Activated T-helper 17 cell treated with anti-CD3 and anti-CD28 coated beads, Interleukin-2, amount 50 U/mL, for 72 hours (primary cell): Measurements from ENCODE around the gene CD38. TPM values are rescaled to one million over a fixed set of nuclear protein-coding genes. Genes with fewer than 3 reads are reported as not detected.
A peak's percentile ranks its signal among the peaks of the same experiment; 100 is the strongest.
"Not testable (repeated sequence)": the region's sequence is repeated elsewhere in the genome, so short reads cannot be mapped to it uniquely, and the experiment has no call there.

ENCODE experiments used
- ATAC-seq: fragments of 150-1000 bp; cut with Tn5 transposase; replicated peaks from 2 replicates; pipeline ENCODE4 v1.10.0; 2021; ENCODE audit warnings: mild to moderate bottlenecking, moderate library complexity
- H3K27ac Mint-ChIP-seq: one replicate; pipeline ENCODE4 v1.8.0; 2022; ENCODE audit warnings: mixed read lengths
- H3K27me3 Mint-ChIP-seq: one replicate; pipeline ENCODE4 v1.8.0; 2022; ENCODE audit warnings: mixed read lengths
- H3K36me3 Mint-ChIP-seq: one replicate; pipeline ENCODE4 v1.8.0; 2022; ENCODE audit warnings: low read depth, mild to moderate bottlenecking, mixed read lengths
- H3K4me1 Mint-ChIP-seq: one replicate; pipeline ENCODE4 v1.8.0; 2022; ENCODE audit warnings: mixed read lengths
- H3K4me3 Mint-ChIP-seq: one replicate; pipeline ENCODE4 v1.8.0; 2022; ENCODE audit warnings: mild to moderate bottlenecking, mixed read lengths
- H3K9me3 Mint-ChIP-seq: one replicate; pipeline ENCODE4 v1.8.0; 2022; ENCODE audit warnings: mixed read lengths
- total RNA-seq, 2 donors: library from RNA; stranded (reverse); gene quantifications; one replicate each; pipeline ENCODE4 v1.2.3, GENCODE V29; 2022

The CD38 gene
- total RNA-seq: 1 to 10 TPM; 3.0 to 3.9 TPM

GRCh38 chr4:15778289-15779241 lies at the start of gene CD38:
TSS of gene CD38 (plus strand) at chr4:15778328. CDS start at chr4:15778415, 87 bp downstream.
- no peaks in the 10 kb centered on the region for H3K9me3 Mint-ChIP-seq
- ATAC-seq: peak; percentile 61
- H3K36me3 Mint-ChIP-seq: no peaks in the 10 kb centered on the region
- peak within 1 kb of the TSS; percentile 79 for H3K4me3 Mint-ChIP-seq
- peak within 1 kb of the TSS; percentile 9 for H3K27ac Mint-ChIP-seq
- H3K27me3 Mint-ChIP-seq: peaks cover 31% of the 10 kb centered on the region
- H3K4me1 Mint-ChIP-seq: peaks cover 49% of the 10 kb centered on the region

- no peaks in the 10 kb centered on the region for H3K9me3 Mint-ChIP-seq
- ATAC-seq: peak; percentile 49
Measured at GRCh38 chr4:15729910-15730533, 48.1 kb upstream of the CD38 start.

GRCh38 chr4:15733061-15733460 lies 45.1 kb upstream of the CD38 start:
- not testable (repeated sequence) for H3K4me1 Mint-ChIP-seq, ATAC-seq, H3K4me3 Mint-ChIP-seq, H3K27ac Mint-ChIP-seq, H3K27me3 Mint-ChIP-seq, H3K9me3 Mint-ChIP-seq, H3K36me3 Mint-ChIP-seq

More at GRCh38 chr4:15729910-15730533, 48.1 kb upstream of the CD38 start:
- no peaks in the 10 kb centered on the region for H3K4me1 Mint-ChIP-seq
- H3K27me3 Mint-ChIP-seq: peaks cover under 1% of the 10 kb centered on the region
- H3K36me3 Mint-ChIP-seq: no peaks in the 10 kb centered on the region
- H3K27ac Mint-ChIP-seq: no peak overlapping the region
- no peak overlapping the region for H3K4me3 Mint-ChIP-seq

GRCh38 chr4:15735536-15735935 lies 42.6 kb upstream of the CD38 start:
- peaks cover 4% of the 10 kb centered on the region for H3K27me3 Mint-ChIP-seq
- no peaks in the 10 kb centered on the region for H3K9me3 Mint-ChIP-seq
- no peak overlapping the region for H3K27ac Mint-ChIP-seq
- no peak for ATAC-seq
- H3K36me3 Mint-ChIP-seq: no peaks in the 10 kb centered on the region
- no peak overlapping the region for H3K4me3 Mint-ChIP-seq
- peaks cover 3% of the 10 kb centered on the region for H3K4me1 Mint-ChIP-seq

GRCh38 chr4:15736514-15737050 lies 41.5 kb upstream of the CD38 start:
- ATAC-seq: no peak
- no peak overlapping the region for H3K27ac Mint-ChIP-seq
- H3K4me3 Mint-ChIP-seq: no peak overlapping the region
- H3K4me1 Mint-ChIP-seq: peaks cover 3% of the 10 kb centered on the region
- H3K27me3 Mint-ChIP-seq: peaks cover 4% of the 10 kb centered on the region
- H3K36me3 Mint-ChIP-seq: no peaks in the 10 kb centered on the region
- H3K9me3 Mint-ChIP-seq: no peaks in the 10 kb centered on the region

- H3K27ac Mint-ChIP-seq: no peak overlapping the region
- peaks cover 3% of the 10 kb centered on the region for H3K4me1 Mint-ChIP-seq
- peaks cover 1% of the 10 kb centered on the region for H3K9me3 Mint-ChIP-seq
- H3K4me3 Mint-ChIP-seq: no peak overlapping the region
- no peaks in the 10 kb centered on the region for H3K36me3 Mint-ChIP-seq
- ATAC-seq: no peak
- H3K27me3 Mint-ChIP-seq: peaks cover 4% of the 10 kb centered on the region
Measured at GRCh38 chr4:15737255-15737654, 40.9 kb upstream of the CD38 start.

GRCh38 chr4:15738877-15739276 lies 39.3 kb upstream of the CD38 start:
- peak; percentile 92 for ATAC-seq
- Mint-ChIP-seq H3K27ac (peak overlapping the region; percentile 25), H3K4me3 (peak overlapping the region; percentile 46), H3K9me3 (peaks cover 7% of the 10 kb centered on the region), H3K36me3 (no peaks in the 10 kb centered on the region), H3K4me1 (peaks cover 3% of the 10 kb centered on the region), H3K27me3 (peaks cover 4% of the 10 kb centered on the region)

GRCh38 chr4:15740764-15741404 lies 37.2 kb upstream of the CD38 start:
- Mint-ChIP-seq H3K4me1 (peaks cover 3% of the 10 kb centered on the region), H3K36me3 (no peaks in the 10 kb centered on the region), H3K4me3 (no peak overlapping the region), H3K27me3 (no peaks in the 10 kb centered on the region), H3K9me3 (peaks cover 9% of the 10 kb centered on the region), H3K27ac (no peak overlapping the region)
- ATAC-seq: no peak

GRCh38 chr4:15742083-15742582 lies 36.0 kb upstream of the CD38 start:
- Mint-ChIP-seq H3K27me3 (no peaks in the 10 kb centered on the region), H3K9me3 (peaks cover 14% of the 10 kb centered on the region), H3K4me1 (peaks cover 3% of the 10 kb centered on the region), H3K36me3 (no peaks in the 10 kb centered on the region), H3K27ac (no peak overlapping the region), H3K4me3 (no peak overlapping the region)
- no peak for ATAC-seq

GRCh38 chr4:15742637-15743036 lies 35.5 kb upstream of the CD38 start:
- no peak overlapping the region for H3K27ac Mint-ChIP-seq
- H3K4me3 Mint-ChIP-seq: no peak overlapping the region
- no peaks in the 10 kb centered on the region for H3K27me3 Mint-ChIP-seq
- no peak for ATAC-seq
- H3K9me3 Mint-ChIP-seq: peaks cover 14% of the 10 kb centered on the region
- H3K4me1 Mint-ChIP-seq: peaks cover 3% of the 10 kb centered on the region
- H3K36me3 Mint-ChIP-seq: no peaks in the 10 kb centered on the region

- no peaks in the 10 kb centered on the region for H3K4me1 Mint-ChIP-seq
- H3K27ac Mint-ChIP-seq: no peak overlapping the region
- ATAC-seq: no peak
- peaks cover 14% of the 10 kb centered on the region for H3K9me3 Mint-ChIP-seq
- no peak overlapping the region for H3K4me3 Mint-ChIP-seq
- H3K27me3 Mint-ChIP-seq: no peaks in the 10 kb centered on the region
- no peaks in the 10 kb centered on the region for H3K36me3 Mint-ChIP-seq
Measured at GRCh38 chr4:15744016-15744545, 34.0 kb upstream of the CD38 start.

- Mint-ChIP-seq H3K27ac (no peak overlapping the region), H3K36me3 (no peaks in the 10 kb centered on the region), H3K27me3 (no peaks in the 10 kb centered on the region), H3K4me1 (no peaks in the 10 kb centered on the region), H3K9me3 (peaks cover 14% of the 10 kb centered on the region), H3K4me3 (no peak overlapping the region)
- ATAC-seq: peak; percentile 18
Measured at GRCh38 chr4:15746110-15746509, 32.0 kb upstream of the CD38 start.

GRCh38 chr4:15749001-15749400 lies 29.1 kb upstream of the CD38 start:
- H3K27me3 Mint-ChIP-seq: no peaks in the 10 kb centered on the region
- ATAC-seq: no peak
- H3K4me1 Mint-ChIP-seq: peaks cover 6% of the 10 kb centered on the region
- no peak overlapping the region for H3K4me3 Mint-ChIP-seq
- peaks cover 6% of the 10 kb centered on the region for H3K9me3 Mint-ChIP-seq
- H3K36me3 Mint-ChIP-seq: no peaks in the 10 kb centered on the region
- no peak overlapping the region for H3K27ac Mint-ChIP-seq

- Mint-ChIP-seq H3K36me3 (peaks cover 8% of the 10 kb centered on the region), H3K4me1 (peaks cover 25% of the 10 kb centered on the region), H3K4me3 (no peak overlapping the region), H3K9me3 (peaks cover 3% of the 10 kb centered on the region), H3K27ac (no peak overlapping the region), H3K27me3 (no peaks in the 10 kb centered on the region)
- ATAC-seq: no peak
Measured at GRCh38 chr4:15751153-15751552, 27.0 kb upstream of the CD38 start.
